ENCODE measurements around the gene AGRN.
"Not testable (repeated sequence)": the region's sequence is repeated elsewhere in the genome, so short reads cannot be mapped to it uniquely, and the experiment has no call there.

The AGRN gene

GRCh38 chr1:993379-993995 lies 26.4 kb upstream of the AGRN start:
- DNase-seq (ENCODE audit: low read depth), result no peak
- no peak overlapping the region for H3K4me3 ChIP-seq (ENCODE audit: low read length)
- no peak for TF ChIP-seq CTCF (conservative IDR thresholded peaks at IDR 0.05; ENCODE audit: low read depth, low read length)

GRCh38 chr1:994546-994945 lies 25.4 kb upstream of the AGRN start:
- H3K4me3 ChIP-seq (ENCODE audit: low read length); DNase-seq (ENCODE audit: low read depth): not testable (repeated sequence)

DNA sequence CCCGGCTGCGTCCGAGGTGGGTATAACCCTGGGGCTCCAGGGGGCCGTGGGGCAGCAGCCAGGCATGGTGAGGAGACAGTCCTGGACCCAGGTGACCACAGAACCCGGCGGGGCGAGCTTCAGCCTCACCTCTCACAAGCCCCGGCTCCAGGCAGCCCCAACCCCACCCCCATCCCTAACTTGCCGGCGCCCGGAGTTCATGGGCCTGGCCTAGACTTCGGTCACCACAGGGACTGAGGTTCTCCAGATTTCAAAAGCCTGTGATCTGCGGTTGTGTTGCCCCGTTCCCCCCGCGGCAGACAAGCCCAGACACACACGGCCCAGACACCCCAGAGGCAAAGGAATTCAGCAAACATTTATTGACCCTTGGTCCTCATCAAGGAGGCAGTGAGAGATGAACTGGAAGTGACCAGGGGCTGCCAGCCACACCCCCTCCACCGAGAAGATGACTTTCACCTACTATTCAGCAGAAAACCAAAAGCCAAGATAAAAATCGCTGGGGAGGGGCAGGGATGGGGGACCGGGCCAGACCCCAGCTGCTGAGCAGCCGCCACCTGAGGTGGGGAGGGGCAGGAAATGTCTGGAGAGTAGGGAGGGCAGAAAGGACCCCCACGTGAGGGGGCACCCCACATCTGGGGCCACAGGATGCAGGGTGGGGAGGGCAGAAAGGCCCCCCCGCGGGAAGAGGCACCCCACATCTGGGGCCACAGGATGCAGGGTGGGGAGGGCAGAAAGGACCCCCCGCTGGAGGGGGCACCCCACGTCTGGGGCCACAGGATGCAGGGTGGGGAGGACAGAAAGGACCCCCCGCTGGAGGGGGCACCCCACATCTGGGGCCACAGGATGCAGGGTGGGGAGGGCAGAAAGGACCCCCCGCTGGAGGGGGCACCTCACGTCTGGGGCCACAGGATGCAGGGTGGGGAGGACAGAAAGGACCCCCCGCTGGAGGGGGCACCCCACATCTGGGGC lies 24.0 kb upstream of the AGRN start:
- TF ChIP-seq CTCF (conservative IDR thresholded peaks at IDR 0.05; ENCODE audit: low read depth, low read length), result no peak
- no peak overlapping the region for H3K4me3 ChIP-seq (ENCODE audit: low read length)
- no peak for DNase-seq (ENCODE audit: low read depth)

- DNase-seq (ENCODE audit: low read depth), result no peak
- no peak overlapping the region for H3K4me3 ChIP-seq (ENCODE audit: low read length)
- TF ChIP-seq CTCF (conservative IDR thresholded peaks at IDR 0.05; ENCODE audit: low read depth, low read length), result no peak
These were observed 22.8 kb upstream of the AGRN start for GRCh38 chr1:996851-997712.

- no peak overlapping the region for H3K4me3 ChIP-seq (ENCODE audit: low read length)
- TF ChIP-seq CTCF (conservative IDR thresholded peaks at IDR 0.05; ENCODE audit: low read depth, low read length), result no peak
- no peak for DNase-seq (ENCODE audit: low read depth)
These were observed 22.3 kb upstream of the AGRN start for GRCh38 chr1:997713-997992.

DNA sequence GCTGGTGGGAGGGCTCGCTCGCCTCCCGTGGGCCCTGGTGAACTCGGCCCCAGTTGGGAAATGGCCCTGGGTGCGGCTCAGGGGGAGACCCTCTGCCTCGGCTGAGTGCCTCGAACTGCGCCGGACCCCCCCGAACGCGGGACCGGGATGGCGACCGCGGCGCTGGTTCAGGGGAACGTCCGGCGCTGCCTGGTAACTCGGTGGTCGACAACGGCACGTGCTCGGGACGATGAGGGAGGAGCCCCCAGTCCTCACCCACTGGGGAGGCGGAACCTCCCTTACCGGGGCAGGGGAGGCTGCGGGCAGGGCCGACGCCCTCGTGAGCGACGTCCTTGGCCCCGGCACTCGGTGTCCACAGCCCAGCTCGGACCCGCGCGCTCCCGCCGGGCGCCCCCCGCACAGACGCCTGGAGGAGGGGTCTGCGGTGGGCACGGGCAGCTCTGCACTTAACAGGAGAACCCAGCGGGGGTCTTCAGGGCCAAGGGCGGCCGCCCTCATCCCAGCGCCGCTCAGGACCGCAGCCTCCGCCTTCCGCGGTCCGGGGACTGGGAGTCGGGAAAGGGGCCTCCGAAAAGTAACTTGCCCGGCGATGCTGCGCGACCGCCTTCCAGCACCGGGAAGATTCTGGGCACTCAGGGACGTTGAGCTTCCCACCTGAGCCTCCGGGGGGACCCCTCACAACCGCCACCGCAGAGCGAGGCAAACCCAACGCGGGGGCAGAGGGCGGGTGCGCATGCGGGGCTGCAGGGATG lies 21.8 kb upstream of the AGRN start:
- TF ChIP-seq CTCF (conservative IDR thresholded peaks at IDR 0.05; ENCODE audit: low read depth, low read length), result peak; percentile 3
- H3K4me3 ChIP-seq (ENCODE audit: low read length), result peak overlapping the region; percentile 46
- no peak for DNase-seq (ENCODE audit: low read depth)

DNA sequence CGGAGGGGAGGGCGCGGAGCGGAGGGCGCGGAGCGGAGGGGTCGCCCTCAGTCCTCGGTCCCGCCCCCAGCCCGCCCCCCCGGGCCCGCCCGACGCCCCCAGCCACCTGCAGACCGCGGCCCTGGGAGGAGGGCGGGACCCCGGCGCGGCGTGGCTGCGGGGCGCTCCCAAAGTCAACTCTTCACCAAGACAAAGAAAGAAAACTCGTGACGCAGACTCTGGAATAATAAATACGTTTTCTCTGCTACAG lies 21.2 kb upstream of the AGRN start:
- H3K4me3 ChIP-seq (ENCODE audit: low read length), result peak overlapping the region; percentile 55

More for the DNA sequence above, 21.2 kb upstream of the AGRN start:
- DNase-seq (ENCODE audit: low read depth), result no peak
- no peak for TF ChIP-seq CTCF (conservative IDR thresholded peaks at IDR 0.05; ENCODE audit: low read depth, low read length)

All from retinal pigment epithelial cell (primary cell).